GM19023 (cell line): ENCODE measurements around the gene ALOX15B.
"Not testable (repeated sequence)": the region's sequence is repeated elsewhere in the genome, so short reads cannot be mapped to it uniquely, and the experiment has no call there.

Experiments used
- ATAC-seq: cut with Tn5 transposase; IDR thresholded peaks from one replicate; pipeline ENCODE4 v1.9.1; 2021; ENCODE audit warnings: mild to moderate bottlenecking, moderate library complexity; ENCODE audit not compliant: unreplicated experiment

Gene ALOX15B

DNA sequence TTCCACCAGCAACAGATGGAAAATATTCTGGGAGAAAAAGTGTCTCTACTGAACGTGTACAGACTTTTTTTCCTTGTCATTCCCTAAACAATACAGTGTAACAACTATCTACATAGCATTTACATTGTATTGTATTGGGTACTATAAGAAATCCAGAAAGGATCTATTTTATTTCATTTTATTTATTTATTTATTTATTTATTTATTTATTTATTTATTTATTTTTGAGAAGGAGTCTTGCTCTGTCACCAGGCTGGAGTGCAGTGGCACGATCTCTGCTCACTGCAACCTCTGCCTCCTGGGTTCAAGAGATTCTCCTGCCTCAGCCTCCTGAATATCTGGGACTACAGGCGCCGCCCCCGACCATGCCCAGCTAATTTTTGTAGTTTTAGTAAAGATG, 39.1 kb downstream of the ALOX15B start:
- not testable (repeated sequence) for ATAC-seq

- peak; percentile 79 for ATAC-seq
Measured at GRCh38 chr17:8079291-8080207, 40.7 kb downstream of the ALOX15B start.

DNA sequence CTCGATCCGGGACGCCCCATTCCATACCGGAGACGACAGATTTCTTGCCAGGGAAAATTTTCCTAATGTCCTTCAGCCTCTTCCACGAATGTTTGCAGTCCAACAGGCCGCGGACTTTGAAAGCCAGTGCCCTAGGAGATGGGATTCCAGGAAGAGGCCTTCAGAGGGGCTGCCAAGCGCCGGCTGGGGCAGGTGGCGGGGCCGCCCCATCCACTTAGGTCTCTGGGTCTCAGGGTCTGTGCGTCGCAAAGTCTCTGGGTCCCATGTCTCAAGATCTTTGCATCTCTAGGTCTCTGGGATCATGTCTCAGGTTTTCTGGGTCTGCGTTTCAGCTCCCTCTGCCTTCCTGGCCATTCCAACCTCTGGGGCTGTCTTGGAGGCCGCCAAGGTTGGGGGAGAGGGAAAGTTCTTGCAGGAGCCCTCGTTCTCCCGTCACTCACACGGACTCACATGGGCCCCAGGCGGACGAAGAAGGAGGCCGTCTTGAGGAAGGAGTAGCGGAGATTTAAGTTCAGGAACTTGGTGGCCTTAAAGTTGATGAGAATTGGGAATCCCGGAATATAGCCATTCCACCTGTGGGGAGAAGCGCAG, 41.4 kb downstream of the ALOX15B start:
- ATAC-seq, result no peak

DNA sequence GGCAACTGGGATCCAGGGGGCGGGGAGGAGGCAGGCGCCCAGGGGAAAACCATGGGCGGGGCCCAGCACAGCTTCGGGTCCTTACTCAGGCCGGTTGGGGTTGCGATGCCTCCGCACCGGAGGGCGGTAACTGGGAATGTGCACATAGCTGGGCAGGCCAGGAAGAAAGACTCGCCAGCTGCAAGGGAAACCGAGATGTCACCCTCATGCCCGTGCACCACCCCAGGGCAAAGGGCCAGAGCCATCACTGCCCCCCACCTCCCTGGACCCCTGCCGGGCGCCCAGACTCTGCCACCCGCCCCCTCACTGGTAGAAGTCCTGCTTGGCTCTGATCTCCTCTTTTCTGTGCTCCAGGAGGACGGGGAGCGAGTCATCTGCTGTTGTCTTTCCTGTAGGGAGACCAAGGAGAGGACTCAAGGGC, 42.0 kb downstream of the ALOX15B start:
- ATAC-seq, result no peak

DNA sequence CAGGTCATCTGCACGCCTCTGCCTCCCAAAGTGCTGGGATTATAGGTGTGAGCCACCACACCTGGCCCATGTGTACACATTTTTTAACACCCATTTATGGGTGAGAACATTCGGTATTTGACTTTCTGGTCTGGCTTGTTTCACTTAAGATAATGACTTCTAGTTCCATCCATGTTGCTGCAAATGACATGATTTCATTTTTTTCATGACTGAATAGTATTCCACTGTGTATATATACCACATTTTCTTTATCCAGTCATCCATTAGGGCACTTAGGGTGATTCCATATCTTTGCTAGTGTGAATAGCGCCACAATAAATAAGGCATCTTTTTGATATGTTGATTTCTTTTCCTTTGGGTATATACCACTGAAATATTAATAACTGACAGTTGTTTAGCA, 43.0 kb downstream of the ALOX15B start:
- no peak for ATAC-seq

GRCh38 chr17:8082292-8082691, 43.4 kb downstream of the ALOX15B start:
- ATAC-seq, result no peak

DNA sequence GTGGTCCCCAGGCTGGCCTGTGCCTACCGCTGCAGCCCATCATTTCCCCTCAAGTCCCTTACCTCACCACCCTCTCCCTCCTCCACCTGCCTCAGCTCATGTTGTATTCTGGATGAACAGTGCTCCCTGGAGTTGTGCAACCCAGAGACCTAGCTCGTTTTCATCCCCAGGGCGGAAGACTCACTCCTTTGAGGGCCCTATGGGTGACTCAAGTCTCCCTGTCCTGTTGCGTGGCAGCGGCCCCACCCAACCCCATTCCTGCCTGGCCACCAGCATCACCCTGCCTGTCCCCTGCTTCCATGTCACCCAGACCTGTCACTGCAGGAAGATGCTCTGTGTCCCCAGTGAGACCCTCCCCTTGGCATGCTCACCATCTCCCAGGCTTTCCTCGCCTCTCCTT, 45.4 kb downstream of the ALOX15B start:
- ATAC-seq, result no peak

GRCh38 chr17:8087075-8087951, 48.5 kb downstream of the ALOX15B start, which contains the start of gene ALOX12B:
TSS of gene ALOX12B (minus strand) at chr17:8087716. CDS start at chr17:8087442, 274 bp downstream.
- ATAC-seq, result no peak

DNA sequence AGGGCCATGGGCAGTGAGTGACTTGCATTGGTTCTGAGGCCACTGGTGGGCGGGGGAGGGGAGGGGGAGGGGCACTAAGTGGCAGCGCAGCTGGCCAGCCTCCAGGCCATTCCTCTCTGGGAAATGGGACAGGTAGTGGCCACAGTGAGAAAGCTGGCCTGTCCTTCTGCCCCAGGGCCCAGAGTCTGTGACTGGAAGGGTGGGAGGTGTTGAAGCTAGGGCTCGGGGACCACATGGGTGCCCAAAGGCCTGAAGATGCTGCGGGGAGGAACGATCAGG, 49.0 kb downstream of the ALOX15B start:
- ATAC-seq, result no peak

DNA sequence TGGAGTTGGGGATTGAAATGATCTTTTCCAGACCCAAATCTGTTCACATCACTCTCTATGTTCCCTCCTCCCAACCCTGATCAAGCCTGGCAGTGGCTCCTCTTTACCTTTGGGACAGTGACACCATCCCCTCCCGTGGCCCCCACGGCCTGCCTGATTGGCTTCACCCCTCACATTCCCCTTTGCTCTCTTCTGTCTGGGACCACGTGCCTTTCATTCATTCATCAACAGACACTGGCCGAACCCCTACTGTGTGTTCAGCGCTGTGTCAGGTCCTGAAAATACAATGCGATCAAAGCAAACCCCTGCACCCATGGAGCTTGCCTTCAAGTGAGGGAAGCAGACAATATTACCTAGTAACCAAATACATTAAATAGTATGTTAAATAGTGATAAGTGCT, 50.9 kb downstream of the ALOX15B start:
- no peak for ATAC-seq

DNA sequence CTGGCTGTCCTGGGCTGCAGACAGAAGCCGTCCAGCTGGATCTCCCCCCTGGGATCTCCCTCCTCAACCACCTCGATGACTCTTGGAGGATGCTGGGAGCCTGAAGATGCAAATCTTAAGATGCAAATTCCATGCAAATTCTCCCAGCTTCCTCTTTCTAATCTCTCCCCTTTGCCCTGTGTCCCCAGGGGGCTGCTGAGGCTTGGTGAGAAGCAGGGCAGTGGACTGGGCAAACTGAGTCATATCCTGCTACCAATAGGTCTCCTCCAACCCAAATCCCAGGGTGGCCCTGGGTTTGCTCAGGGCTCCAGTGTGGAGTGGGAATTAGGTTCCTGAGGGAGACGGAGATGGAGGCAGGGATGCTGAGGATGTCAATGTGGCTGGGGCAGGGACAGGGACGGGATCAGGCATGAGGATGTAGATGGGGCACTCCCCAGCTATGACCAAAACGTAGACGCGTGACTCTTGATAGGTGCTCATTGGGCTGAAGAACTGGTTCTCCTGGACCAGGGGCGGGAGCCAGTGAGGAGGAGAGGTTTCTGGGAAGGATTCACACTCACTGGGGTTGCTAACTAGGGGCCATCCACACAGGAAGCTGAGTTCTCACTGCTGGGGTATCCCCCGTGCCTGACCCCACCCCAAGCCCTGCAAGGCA, 52.3 kb downstream of the ALOX15B start:
- ATAC-seq, result no peak

DNA sequence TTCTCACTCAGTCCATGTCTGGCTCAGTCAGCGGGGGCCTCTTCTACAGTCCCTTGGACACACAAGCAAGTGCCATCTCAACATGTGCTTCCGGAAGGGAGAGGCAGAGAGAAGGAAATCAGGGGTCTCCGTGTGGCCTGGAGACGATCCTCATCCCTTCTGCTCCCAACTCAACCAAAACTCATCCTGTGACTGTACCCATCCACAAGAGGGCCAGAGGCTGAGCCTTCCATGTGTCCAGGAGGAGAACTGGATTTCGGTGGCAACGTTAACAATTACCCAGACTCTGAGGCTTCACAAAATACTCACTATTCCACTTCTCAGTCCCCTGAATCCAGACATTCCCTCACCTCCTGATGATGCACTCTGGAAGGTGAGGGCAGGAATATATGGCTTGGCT, 56.5 kb downstream of the ALOX15B start:
- no peak for ATAC-seq

GRCh38 chr17:8096541-8096940, 57.7 kb downstream of the ALOX15B start:
- no peak for ATAC-seq
